A172 (cell line): Measurements from ENCODE around the gene ARHGAP42. TPM values are rescaled to one million over a fixed set of nuclear protein-coding genes. Genes with fewer than 3 reads are reported as not detected.

Experiments
- DNase-seq: peaks from one replicate; pipeline ENCODE4 v3.0.0-alpha.2; 2015; ENCODE audit warnings: low spot score
- total RNA-seq: library from RNA; depleted of rRNA; stranded (reverse); fragments of >200 nt; shearing (Covaris generic); gene quantifications from 2 replicates; pipeline ENCODE4 v1.2.3, GENCODE V29; 2014

Gene ARHGAP42
- total RNA-seq, 1 experiment from 2014 or later: 17.1 TPM

- no peak for DNase-seq
Observed at GRCh38 chr11:100800202-100800601, 113.1 kb downstream of the ARHGAP42 start.

DNA sequence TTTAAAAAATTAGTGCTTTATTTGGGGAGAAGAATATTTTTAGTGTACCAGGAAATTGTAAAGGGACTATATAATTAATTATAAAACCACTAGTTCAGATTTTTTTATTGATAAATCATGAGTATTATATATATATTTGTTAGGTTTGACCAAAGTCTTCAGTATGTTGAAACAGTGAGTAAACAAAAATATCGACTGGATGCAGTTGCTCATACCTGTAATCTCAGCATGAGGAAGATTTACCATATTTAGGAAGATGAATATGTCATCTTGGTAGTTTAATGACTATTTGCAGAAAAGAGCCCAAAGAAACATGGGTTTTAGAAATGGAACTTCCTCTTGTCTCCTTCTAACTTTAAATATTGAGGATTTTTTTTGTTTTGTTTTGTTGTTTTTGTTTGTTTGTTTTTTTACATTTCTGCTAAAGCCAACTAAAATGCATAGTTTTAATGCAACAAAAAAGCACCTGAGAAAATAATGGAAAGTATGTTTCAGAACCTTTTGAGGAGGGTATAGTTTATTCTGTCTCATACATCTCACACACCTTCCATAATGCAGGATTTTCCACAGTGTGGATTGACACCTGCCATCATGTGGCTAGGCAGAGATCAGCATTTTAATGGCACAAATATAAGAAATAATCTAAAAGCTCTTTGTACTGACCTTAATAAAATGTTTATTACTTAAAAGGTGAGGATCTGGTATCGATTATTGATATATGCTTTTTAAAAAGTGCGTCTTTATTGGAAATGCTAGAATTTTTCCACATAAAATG is 114.3 kb downstream of the ARHGAP42 start:
- no peak for DNase-seq

DNA sequence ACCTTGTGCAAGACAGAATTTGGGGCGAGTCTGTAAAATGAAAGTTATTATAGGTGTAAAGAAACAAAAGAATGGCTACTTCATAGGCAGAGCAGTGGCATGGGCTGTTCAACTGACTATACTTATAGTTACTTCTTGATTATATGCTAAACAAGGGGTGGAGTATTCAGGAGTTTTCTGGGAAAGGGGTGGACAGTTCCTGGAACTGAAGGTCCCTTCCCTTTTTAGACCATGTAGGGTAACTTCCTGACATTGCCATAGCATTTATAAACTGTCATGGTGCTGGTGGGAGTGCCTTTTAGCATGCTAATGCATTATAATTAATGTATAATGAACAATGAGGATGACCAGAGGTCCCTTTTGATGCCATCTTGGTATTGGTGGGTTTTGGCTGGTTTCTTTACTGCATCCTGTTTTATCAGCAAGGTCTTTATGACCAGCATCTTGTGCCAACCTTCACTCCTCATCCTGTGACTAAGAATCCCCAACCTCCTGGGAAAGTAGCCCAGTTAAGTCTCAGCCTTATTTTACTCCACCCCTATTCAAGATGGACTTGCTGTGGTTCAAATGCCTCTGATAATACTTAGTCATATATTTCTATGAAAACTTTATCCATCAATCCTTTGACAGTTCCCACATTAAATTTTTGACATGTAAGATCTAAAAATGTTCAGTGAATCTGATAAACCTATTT is 118.6 kb downstream of the ARHGAP42 start:
- DNase-seq: peak; percentile 73

GRCh38 chr11:100806296-100806695 is 119.2 kb downstream of the ARHGAP42 start:
- no peak for DNase-seq

DNA sequence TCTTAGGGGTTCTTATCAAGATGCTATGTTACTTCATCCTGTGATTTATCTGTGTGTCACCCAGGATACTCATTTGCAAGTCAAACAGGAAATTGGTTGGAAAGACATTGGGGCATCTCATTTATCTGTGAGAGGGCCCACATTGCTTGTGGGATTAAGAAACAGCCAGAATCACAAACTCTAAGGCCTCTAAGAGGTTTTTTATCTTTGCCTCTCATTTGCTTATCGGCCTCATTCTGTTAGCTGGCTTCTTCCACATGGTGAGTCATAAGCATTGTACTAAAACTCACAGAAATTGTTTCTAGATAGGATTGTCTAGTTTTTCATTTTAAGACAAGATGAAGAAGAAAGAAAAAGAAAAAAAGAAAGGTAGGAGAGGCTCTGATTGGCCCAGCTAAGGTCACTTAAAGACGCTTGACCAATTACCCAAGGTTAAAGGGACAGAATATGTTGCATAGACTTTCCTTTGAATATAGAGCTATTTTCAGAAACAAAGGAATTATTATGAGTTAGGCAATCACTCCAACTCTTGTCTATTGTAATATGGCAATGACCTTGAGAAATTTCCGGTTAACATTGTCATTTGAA is 121.9 kb downstream of the ARHGAP42 start:
- peak; percentile 89 for DNase-seq

GRCh38 chr11:100810146-100810545 is 123.1 kb downstream of the ARHGAP42 start:
- peak; percentile 78 for DNase-seq

DNA sequence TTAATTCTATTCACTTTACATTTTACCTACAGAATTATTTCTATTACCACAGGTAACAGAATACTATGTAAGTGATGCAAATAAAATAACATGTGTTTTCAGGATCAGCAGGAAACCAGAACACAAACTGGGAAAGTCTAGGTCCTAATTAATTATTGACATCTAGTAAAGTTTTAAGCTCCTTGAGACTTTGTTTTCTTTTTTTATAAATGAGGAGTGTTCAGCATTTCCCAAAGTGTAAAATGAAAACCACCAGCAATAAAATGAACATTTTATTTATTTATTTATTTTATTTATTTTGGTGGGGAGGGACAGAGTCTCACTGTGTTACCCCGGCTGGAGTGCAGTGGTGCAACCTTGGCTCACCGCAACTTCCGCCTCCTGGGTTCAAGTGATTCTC is 123.6 kb downstream of the ARHGAP42 start:
- no peak for DNase-seq

DNA sequence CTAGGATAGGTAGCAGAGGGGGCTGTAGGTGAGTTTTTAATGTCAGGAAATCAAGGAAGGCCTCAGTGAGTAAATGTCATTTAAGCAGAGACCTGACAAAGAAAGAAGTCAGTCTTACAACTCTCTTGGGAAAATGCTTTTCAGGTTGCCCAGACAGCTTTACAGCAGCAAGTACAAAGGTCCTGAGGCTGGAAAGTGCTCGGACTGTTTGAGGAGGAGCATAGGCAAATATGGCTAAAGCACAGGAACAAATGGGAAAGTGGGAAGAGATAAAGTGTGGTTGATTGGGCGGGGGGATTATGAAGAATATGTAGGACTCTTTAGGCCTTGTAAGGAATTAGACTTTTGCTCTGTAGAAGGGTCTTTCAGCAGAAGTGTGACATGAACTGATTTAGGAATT is 125.4 kb downstream of the ARHGAP42 start:
- no peak for DNase-seq

GRCh38 chr11:100815787-100816330 is 128.8 kb downstream of the ARHGAP42 start:
- DNase-seq: no peak

DNA sequence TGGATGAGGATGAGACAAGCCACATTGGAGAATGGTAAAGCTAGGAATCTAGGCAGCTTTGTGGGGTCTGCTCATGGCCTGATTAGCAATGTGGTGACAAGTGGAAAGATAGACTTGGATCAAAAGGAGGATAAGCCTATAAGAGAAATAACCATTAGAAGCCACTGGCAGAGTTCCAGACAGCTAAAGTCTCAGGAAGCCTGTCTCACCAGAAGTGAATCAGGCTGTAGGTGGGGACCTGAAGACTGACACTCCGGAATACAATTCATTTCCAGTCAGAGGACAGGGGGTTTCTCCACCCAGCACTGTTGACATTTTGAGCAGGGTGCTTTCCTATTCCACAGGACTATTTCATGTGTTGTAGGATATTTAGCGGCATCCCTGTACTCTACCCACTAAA is 129.7 kb downstream of the ARHGAP42 start:
- no peak for DNase-seq

- no peak for DNase-seq
Observed at GRCh38 chr11:100817620-100818019, 130.5 kb downstream of the ARHGAP42 start.

DNA sequence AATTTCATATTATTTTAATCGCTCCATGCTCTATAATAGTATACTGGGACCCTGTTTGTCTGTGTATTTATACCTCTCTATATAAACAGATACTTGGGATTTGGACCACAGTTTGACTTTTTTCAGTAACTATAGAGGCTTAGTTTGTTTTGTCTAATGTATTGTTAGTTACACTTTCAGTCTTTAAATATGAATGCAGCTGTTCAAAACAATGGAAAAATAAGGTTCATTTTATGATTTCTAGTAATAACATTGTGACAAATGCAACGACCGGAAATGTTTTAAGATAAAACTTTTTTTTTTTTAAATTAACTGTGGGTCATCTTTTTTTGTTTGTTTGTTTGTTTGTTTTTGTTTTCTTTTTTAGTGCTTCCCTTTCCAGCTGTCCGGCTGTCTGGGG is 133.5 kb downstream of the ARHGAP42 start:
- DNase-seq: no peak

- no peak for DNase-seq
Observed at GRCh38 chr11:100821198-100821597, 134.1 kb downstream of the ARHGAP42 start.

DNA sequence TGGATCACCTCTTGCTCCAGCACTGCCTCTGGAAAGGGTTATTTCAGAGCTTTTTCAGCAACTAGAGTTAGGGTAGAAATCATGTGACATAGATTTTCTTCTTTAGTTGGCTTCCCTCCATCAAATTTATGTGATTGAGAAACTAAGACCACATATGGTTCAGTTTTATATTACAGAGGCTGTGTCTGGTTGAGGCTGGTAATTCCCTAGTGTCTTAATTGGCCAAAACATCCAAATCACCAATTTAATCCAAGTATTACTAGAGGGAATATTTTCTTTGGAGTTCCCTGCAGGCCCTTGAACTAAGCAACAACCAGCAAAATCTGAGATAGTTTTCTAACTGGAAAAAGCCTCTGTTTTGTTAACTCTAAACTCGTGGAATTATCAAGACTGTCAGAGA is 136.3 kb downstream of the ARHGAP42 start:
- no peak for DNase-seq

DNA sequence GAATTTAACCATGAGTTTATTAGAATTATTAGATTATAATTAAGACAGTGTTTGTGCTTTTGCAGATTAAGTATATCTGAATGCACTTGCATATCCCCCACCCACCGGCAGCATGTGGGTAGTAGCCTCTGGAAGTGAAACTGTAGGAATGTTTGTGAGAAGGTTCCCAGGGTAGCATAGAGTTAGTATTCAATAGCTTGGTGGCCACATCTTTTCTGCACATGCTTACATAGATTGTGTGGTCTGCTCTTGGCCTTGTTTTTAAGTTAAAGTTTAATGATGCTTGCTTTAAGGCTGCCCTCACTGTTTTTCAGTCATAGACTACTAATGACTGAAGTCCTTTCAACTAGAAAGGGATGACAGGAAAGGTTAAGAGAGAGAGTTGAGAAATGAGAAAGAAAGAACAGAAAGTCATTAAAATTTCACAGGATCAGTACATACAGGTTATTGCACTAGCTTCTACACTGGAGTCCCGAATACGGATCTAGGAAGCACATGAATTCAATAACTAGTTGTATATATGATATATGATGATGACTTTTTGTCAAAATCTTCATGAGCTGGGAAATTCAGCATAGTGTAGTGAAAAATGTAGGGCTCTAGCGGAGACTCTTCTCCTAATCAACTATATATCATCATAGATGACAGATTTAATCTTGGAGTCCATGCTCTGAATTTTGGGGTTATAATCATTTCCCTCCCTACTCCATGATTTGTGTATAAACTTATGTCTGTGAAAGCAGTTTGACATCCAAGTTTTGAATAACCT is 137.1 kb downstream of the ARHGAP42 start:
- DNase-seq: no peak

DNA sequence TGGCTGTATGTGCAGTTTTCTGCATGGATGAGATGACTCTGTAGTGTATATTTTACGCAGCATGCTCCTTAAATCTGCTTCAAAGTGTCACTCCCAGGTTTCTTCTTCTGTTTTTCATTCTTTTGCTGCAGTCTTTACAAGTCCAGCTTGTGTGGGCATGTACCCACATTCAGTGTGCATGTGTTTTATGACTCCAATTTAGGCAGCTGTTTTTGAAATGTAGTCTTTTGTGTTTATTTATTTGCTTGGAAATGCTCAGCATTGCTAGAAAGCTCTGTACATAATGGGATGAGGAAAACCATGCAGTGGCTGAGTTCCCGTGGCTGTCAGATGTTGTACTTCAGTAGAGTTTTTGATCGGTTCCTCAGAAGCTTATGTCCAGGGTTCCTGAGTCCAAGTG is 138.5 kb downstream of the ARHGAP42 start:
- DNase-seq: no peak

DNA sequence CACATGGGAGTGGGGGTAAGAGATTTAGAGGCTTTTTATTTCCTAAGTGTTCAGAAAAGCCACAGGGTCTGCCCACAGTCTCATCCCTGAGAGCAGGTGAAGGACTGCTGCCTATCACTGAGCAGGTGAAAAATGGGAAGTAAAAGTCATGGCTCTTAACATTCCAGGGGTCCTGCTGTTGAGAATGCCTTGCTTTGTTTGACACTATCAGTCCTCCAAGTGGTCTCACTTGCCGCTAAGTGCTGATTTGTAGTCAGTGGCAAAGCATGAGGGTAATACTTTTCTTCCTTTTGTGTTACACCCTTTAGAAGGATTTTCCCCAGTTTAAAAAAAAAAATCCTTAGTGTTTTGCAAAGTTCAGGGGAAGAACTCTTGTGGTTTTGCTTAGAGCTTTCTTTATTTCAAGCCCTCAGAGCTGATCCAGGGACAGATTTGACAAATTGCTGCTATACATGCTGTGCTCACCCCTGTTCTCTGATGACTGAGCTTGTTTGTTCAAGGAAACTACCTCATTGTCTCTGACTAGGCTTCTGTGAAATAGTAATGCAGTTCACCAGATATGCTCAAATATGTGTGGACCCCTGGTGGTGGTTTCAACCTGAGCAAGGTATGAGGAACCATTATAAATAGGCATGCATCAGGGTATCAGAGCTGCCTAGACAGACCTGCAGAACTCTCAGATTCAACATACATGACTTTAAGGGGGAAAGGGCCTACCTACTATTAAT is 141.0 kb downstream of the ARHGAP42 start:
- peak; percentile 52 for DNase-seq

DNA sequence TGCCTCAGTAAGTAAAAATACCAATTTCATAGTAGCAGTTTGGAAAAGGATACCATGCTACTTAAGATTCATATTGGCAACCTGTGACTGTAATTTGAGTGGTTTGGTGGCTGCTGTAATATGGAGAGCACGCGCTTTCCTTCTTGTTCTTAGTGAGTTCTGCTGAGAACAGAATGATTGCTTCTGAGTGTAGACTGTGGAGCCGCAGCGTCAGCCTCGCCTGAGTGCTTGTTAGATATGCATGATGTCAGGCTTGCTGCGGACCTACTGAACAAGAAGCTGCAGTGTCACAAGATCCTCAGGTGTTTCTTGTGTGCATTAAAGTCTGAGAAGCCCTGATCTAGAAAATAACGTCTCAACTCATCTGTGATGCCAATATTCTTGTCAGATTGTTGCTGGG is 143.2 kb downstream of the ARHGAP42 start:
- no peak for DNase-seq

GRCh38 chr11:100830978-100831732 is 144.1 kb downstream of the ARHGAP42 start:
- DNase-seq: peak; percentile 18

- DNase-seq: no peak
Observed at GRCh38 chr11:100831929-100832494, 144.9 kb downstream of the ARHGAP42 start.
